ENCODE data around the gene PNPLA8.

The PNPLA8 gene

GRCh38 chr7:108522780-108523179 lies 3.2 kb downstream of the PNPLA8 start:
- H3K4me1 ChIP-seq (ENCODE audit: control insufficient read depth, insufficient read depth, low read depth, low read length) = peaks cover 3% of the 10 kb centered on the region
- WGBS = 98% methylated on average over 2 of the region's 2 CpGs
- no peak overlapping the region for H2AK5ac ChIP-seq (ENCODE audit: low read length, severe bottlenecking)

GRCh38 chr7:108517951-108518350 lies 8.0 kb downstream of the PNPLA8 start:
- Histone ChIP-seq H2BK5ac (ENCODE audit: low read depth, low read length, poor library complexity, severe bottlenecking) (no peak overlapping the region), H3K9me3 (ENCODE audit: control insufficient read depth, low read length) (no peaks in the 10 kb centered on the region), H3K23ac (ENCODE audit: low read length in 2 of 2) (no peak overlapping the region), H2BK120ac (ENCODE audit: low read depth, low read length) (no peak overlapping the region), H2BK15ac (ENCODE audit: low read depth, poor library complexity, severe bottlenecking) (no peak overlapping the region), H4K91ac (ENCODE audit: low read length) (no peak overlapping the region), H2AK5ac (ENCODE audit: low read length, severe bottlenecking) (no peak overlapping the region), H3K36me3 (ENCODE audit: control insufficient read depth in 1 of 2, insufficient read depth in 2 of 2, low read depth in 1 of 2, low read length in 2 of 2) (peaks cover 2 to 53% of the 10 kb centered on the region in 2 experiments), H3K4ac (ENCODE audit: low read depth in 1 of 2, low read length in 2 of 2) (no peak overlapping the region), H3K9ac (ENCODE audit: low read length) (no peak overlapping the region), H3K4me1 (ENCODE audit: control insufficient read depth, insufficient read depth, low read depth, low read length) (no peaks in the 10 kb centered on the region), H3K18ac (ENCODE audit: low read depth in 1 of 2, low read length in 2 of 2) (no peak overlapping the region), H3K79me1 (replicated peaks; ENCODE audit: low read length, poor library complexity, severe bottlenecking) (peaks cover 31% of the 10 kb centered on the region), H3K14ac (ENCODE audit: low read length in 2 of 2) (no peak overlapping the region), H3K4me3 (ENCODE audit: insufficient read depth in 1 of 2, low read depth in 1 of 2, low read length in 2 of 2) (no peak overlapping the region), H2BK12ac (ENCODE audit: low read length in 2 of 2) (no peak overlapping the region), H2AFZ (ENCODE audit: low read depth, low read length) (no peak overlapping the region), H3K4me2 (ENCODE audit: low read length, poor library complexity, severe bottlenecking) (no peak overlapping the region), H3K27ac (ENCODE audit: low read length, poor library complexity, severe bottlenecking) (no peak overlapping the region), H3K27me3 (ENCODE audit: control insufficient read depth in 1 of 2, insufficient read depth in 1 of 2, low read length in 2 of 2) (no peaks in the 10 kb centered on the region), H4K8ac (ENCODE audit: low read length) (no peak overlapping the region)
- DNase-seq = no peak
- WGBS = 100% methylated on average over 2 of the region's 3 CpGs

More at GRCh38 chr7:108522780-108523179, 3.2 kb downstream of the PNPLA8 start:
- Histone ChIP-seq H2BK12ac (ENCODE audit: low read length in 2 of 2) (no peak overlapping the region), H2BK15ac (ENCODE audit: low read depth, poor library complexity, severe bottlenecking) (no peak overlapping the region), H3K79me1 (replicated peaks; ENCODE audit: low read length, poor library complexity, severe bottlenecking) (peaks cover 24% of the 10 kb centered on the region), H3K36me3 (ENCODE audit: control insufficient read depth in 1 of 2, insufficient read depth in 2 of 2, low read depth in 1 of 2, low read length in 2 of 2) (peaks cover 0 to 20% of the 10 kb centered on the region in 2 experiments), H3K27ac (ENCODE audit: low read length, poor library complexity, severe bottlenecking) (no peak overlapping the region), H2BK120ac (ENCODE audit: low read depth, low read length) (no peak overlapping the region), H3K4me3 (ENCODE audit: insufficient read depth in 1 of 2, low read depth in 1 of 2, low read length in 2 of 2) (no peak overlapping the region), H2AFZ (ENCODE audit: low read depth, low read length) (no peak overlapping the region), H2BK5ac (ENCODE audit: low read depth, low read length, poor library complexity, severe bottlenecking) (no peak overlapping the region), H3K18ac (ENCODE audit: low read depth in 1 of 2, low read length in 2 of 2) (no peak overlapping the region), H3K4ac (ENCODE audit: low read depth in 1 of 2, low read length in 2 of 2) (no peak overlapping the region), H4K91ac (ENCODE audit: low read length) (no peak overlapping the region), H3K14ac (ENCODE audit: low read length in 2 of 2) (no peak overlapping the region), H3K9ac (ENCODE audit: low read length) (no peak overlapping the region), H3K23ac (ENCODE audit: low read length in 2 of 2) (no peak overlapping the region), H3K4me2 (ENCODE audit: low read length, poor library complexity, severe bottlenecking) (no peak overlapping the region), H4K8ac (ENCODE audit: low read length) (no peak overlapping the region), H3K9me3 (ENCODE audit: control insufficient read depth, low read length) (no peaks in the 10 kb centered on the region), H3K27me3 (ENCODE audit: control insufficient read depth in 1 of 2, insufficient read depth in 1 of 2, low read length in 2 of 2) (no peaks in the 10 kb centered on the region)
- no peak for DNase-seq

GRCh38 chr7:108515630-108516029 lies 10.3 kb downstream of the PNPLA8 start:
- H4K8ac ChIP-seq (ENCODE audit: low read length) = no peak overlapping the region
- no peak overlapping the region for H3K9ac ChIP-seq (ENCODE audit: low read length)
- H3K18ac ChIP-seq (ENCODE audit: low read depth in 1 of 2, low read length in 2 of 2) = no peak overlapping the region
- no peaks in the 10 kb centered on the region for H3K27me3 ChIP-seq (ENCODE audit: control insufficient read depth in 1 of 2, insufficient read depth in 1 of 2, low read length in 2 of 2)
- no peaks in the 10 kb centered on the region for H3K4me1 ChIP-seq (ENCODE audit: control insufficient read depth, insufficient read depth, low read depth, low read length)
- no peak for DNase-seq
- H3K36me3 ChIP-seq (ENCODE audit: control insufficient read depth in 1 of 2, insufficient read depth in 2 of 2, low read depth in 1 of 2, low read length in 2 of 2) = peaks cover 2 to 72% of the 10 kb centered on the region in 2 experiments
- no peak overlapping the region for H2BK120ac ChIP-seq (ENCODE audit: low read depth, low read length)
- no peak overlapping the region for H3K4me2 ChIP-seq (ENCODE audit: low read length, poor library complexity, severe bottlenecking)
- H3K4me3 ChIP-seq (ENCODE audit: insufficient read depth in 1 of 2, low read depth in 1 of 2, low read length in 2 of 2) = no peak overlapping the region
- no peak overlapping the region for H2AFZ ChIP-seq (ENCODE audit: low read depth, low read length)
- H2BK5ac ChIP-seq (ENCODE audit: low read depth, low read length, poor library complexity, severe bottlenecking) = no peak overlapping the region
- H3K79me1 ChIP-seq (replicated peaks; ENCODE audit: low read length, poor library complexity, severe bottlenecking) = peaks cover 26% of the 10 kb centered on the region
- no peak overlapping the region for H2AK5ac ChIP-seq (ENCODE audit: low read length, severe bottlenecking)
- no peak overlapping the region for H3K23ac ChIP-seq (ENCODE audit: low read length in 2 of 2)
- no peak overlapping the region for H2BK15ac ChIP-seq (ENCODE audit: low read depth, poor library complexity, severe bottlenecking)
- H3K27ac ChIP-seq (ENCODE audit: low read length, poor library complexity, severe bottlenecking) = no peak overlapping the region
- WGBS = 100% methylated on average over 1 of the region's 2 CpGs
- no peak overlapping the region for H3K4ac ChIP-seq (ENCODE audit: low read depth in 1 of 2, low read length in 2 of 2)
- H3K14ac ChIP-seq (ENCODE audit: low read length in 2 of 2) = no peak overlapping the region
- no peaks in the 10 kb centered on the region for H3K9me3 ChIP-seq (ENCODE audit: control insufficient read depth, low read length)
- H4K91ac ChIP-seq (ENCODE audit: low read length) = no peak overlapping the region
- no peak overlapping the region for H2BK12ac ChIP-seq (ENCODE audit: low read length in 2 of 2)

GRCh38 chr7:108515013-108515412 lies 10.9 kb downstream of the PNPLA8 start:
- no peak overlapping the region for H4K91ac ChIP-seq (ENCODE audit: low read length)
- no peak overlapping the region for H3K4me3 ChIP-seq (ENCODE audit: insufficient read depth in 1 of 2, low read depth in 1 of 2, low read length in 2 of 2)
- no peak overlapping the region for H2BK15ac ChIP-seq (ENCODE audit: low read depth, poor library complexity, severe bottlenecking)
- no peaks in the 10 kb centered on the region for H3K9me3 ChIP-seq (ENCODE audit: control insufficient read depth, low read length)
- no peak overlapping the region for H2AFZ ChIP-seq (ENCODE audit: low read depth, low read length)
- no peak for DNase-seq
- peaks cover 5 to 72% of the 10 kb centered on the region in 2 experiments for H3K36me3 ChIP-seq (ENCODE audit: control insufficient read depth in 1 of 2, insufficient read depth in 2 of 2, low read depth in 1 of 2, low read length in 2 of 2)
- H3K27me3 ChIP-seq (ENCODE audit: control insufficient read depth in 1 of 2, insufficient read depth in 1 of 2, low read length in 2 of 2) = no peaks in the 10 kb centered on the region
- H3K27ac ChIP-seq (ENCODE audit: low read length, poor library complexity, severe bottlenecking) = no peak overlapping the region
- H3K18ac ChIP-seq (ENCODE audit: low read depth in 1 of 2, low read length in 2 of 2) = no peak overlapping the region
- WGBS = 94% methylated on average over 3 of the region's 3 CpGs
- no peak overlapping the region for H4K8ac ChIP-seq (ENCODE audit: low read length)
- H2BK12ac ChIP-seq (ENCODE audit: low read length in 2 of 2) = no peak overlapping the region
- no peak overlapping the region for H3K9ac ChIP-seq (ENCODE audit: low read length)
- H2BK5ac ChIP-seq (ENCODE audit: low read depth, low read length, poor library complexity, severe bottlenecking) = no peak overlapping the region
- H2BK120ac ChIP-seq (ENCODE audit: low read depth, low read length) = no peak overlapping the region
- H3K4ac ChIP-seq (ENCODE audit: low read depth in 1 of 2, low read length in 2 of 2) = no peak overlapping the region
- no peak overlapping the region for H3K4me2 ChIP-seq (ENCODE audit: low read length, poor library complexity, severe bottlenecking)
- no peak overlapping the region for H3K14ac ChIP-seq (ENCODE audit: low read length in 2 of 2)
- H3K79me1 ChIP-seq (replicated peaks; ENCODE audit: low read length, poor library complexity, severe bottlenecking) = peaks cover 27% of the 10 kb centered on the region
- H3K23ac ChIP-seq (ENCODE audit: low read length in 2 of 2) = no peak overlapping the region
- H2AK5ac ChIP-seq (ENCODE audit: low read length, severe bottlenecking) = no peak overlapping the region
- no peaks in the 10 kb centered on the region for H3K4me1 ChIP-seq (ENCODE audit: control insufficient read depth, insufficient read depth, low read depth, low read length)
